GM19351 (cell line): Measurements from ENCODE around the gene RPL28.
"Not testable (repeated sequence)": the region's sequence is repeated elsewhere in the genome, so short reads cannot be mapped to it uniquely, and the experiment has no call there.

Source experiments
- ATAC-seq: cut with Tn5 transposase; IDR thresholded peaks from one replicate; pipeline ENCODE4 v1.9.1; 2021; ENCODE audit warnings: mild to moderate bottlenecking, moderate library complexity; ENCODE audit not compliant: unreplicated experiment

RPL28 gene

GRCh38 chr19:55391191-55391670 lies 5.5 kb downstream of the RPL28 start:
- no peak for ATAC-seq

- ATAC-seq, result no peak
Observed at GRCh38 chr19:55391702-55392615, 6.2 kb downstream of the RPL28 start.

GRCh38 chr19:55392820-55393761 lies 7.4 kb downstream of the RPL28 start:
- no peak for ATAC-seq

GRCh38 chr19:55398200-55398925 lies 12.6 kb downstream of the RPL28 start:
- ATAC-seq, result no peak

GRCh38 chr19:55400281-55401087 lies 14.8 kb downstream of the RPL28 start:
- ATAC-seq, result no peak

GRCh38 chr19:55401390-55401789 lies 15.7 kb downstream of the RPL28 start:
- not testable (repeated sequence) for ATAC-seq

- ATAC-seq, result no peak
Observed at GRCh38 chr19:55402509-55402908, 16.8 kb downstream of the RPL28 start.

GRCh38 chr19:55405638-55406037 lies 19.9 kb downstream of the RPL28 start:
- no peak for ATAC-seq

GRCh38 chr19:55406091-55406825 lies 20.5 kb downstream of the RPL28 start:
- ATAC-seq, result no peak

- peak; percentile 10 for ATAC-seq
Observed at GRCh38 chr19:55406826-55407549, 21.3 kb downstream of the RPL28 start.

GRCh38 chr19:55407550-55407799 lies 21.7 kb downstream of the RPL28 start, which contains the start of gene UBE2S:
Gene UBE2S (minus strand): TSS chr19:55407788. CDS start chr19:55407589, 199 bp downstream.
- not testable (repeated sequence) for ATAC-seq

GRCh38 chr19:55407800-55408532 lies 22.2 kb downstream of the RPL28 start:
- ATAC-seq, result peak; percentile 84

GRCh38 chr19:55408533-55408872 lies 22.8 kb downstream of the RPL28 start:
- ATAC-seq, result no peak

GRCh38 chr19:55409179-55409578 lies 23.4 kb downstream of the RPL28 start:
- ATAC-seq, result not testable (repeated sequence)

- ATAC-seq, result no peak
Observed at GRCh38 chr19:55410168-55410567, 24.4 kb downstream of the RPL28 start.

GRCh38 chr19:55418185-55418584 lies 32.5 kb downstream of the RPL28 start:
- ATAC-seq, result no peak

GRCh38 chr19:55419103-55419502 lies 33.4 kb downstream of the RPL28 start:
- no peak for ATAC-seq

- ATAC-seq, result no peak
Observed at GRCh38 chr19:55419624-55420236, 34.0 kb downstream of the RPL28 start.
